Stimulated activated CD8-positive, alpha-beta memory T cell treated with anti-CD3 and anti-CD28 coated beads, Interleukin-4, amount 100 ng/mL, for 48 hours (primary cell): ENCODE measurements around the gene UBASH3B.

Source experiments
- DNase-seq: peaks from one replicate; pipeline ENCODE4 v3.0.0-alpha.2; 2020

The UBASH3B gene

DNA sequence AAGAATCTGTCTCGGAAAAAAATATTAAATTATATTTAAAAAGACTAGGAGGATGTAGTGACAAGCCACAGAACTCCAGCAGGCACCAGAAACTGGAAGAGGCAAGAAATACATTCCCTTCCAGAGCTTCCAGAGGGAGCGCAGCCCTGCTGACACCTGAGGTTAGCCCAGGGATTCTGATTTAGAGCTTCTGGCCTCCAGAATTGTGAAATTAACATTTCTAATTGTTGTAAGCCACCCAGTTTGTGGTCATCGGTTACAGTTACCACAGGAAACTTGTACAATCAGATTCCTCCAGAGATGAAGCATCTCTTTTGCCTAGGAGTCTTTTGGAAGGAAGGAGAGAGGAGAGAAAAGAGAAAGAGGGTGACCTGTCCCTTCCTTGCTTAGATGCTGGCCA lies 6.4 kb upstream of the UBASH3B start:
- no peak for DNase-seq

GRCh38 chr11:122650619-122651018 lies 4.9 kb upstream of the UBASH3B start:
- no peak for DNase-seq

- DNase-seq = no peak
These were observed 3.0 kb upstream of the UBASH3B start for GRCh38 chr11:122652495-122652894.

DNA sequence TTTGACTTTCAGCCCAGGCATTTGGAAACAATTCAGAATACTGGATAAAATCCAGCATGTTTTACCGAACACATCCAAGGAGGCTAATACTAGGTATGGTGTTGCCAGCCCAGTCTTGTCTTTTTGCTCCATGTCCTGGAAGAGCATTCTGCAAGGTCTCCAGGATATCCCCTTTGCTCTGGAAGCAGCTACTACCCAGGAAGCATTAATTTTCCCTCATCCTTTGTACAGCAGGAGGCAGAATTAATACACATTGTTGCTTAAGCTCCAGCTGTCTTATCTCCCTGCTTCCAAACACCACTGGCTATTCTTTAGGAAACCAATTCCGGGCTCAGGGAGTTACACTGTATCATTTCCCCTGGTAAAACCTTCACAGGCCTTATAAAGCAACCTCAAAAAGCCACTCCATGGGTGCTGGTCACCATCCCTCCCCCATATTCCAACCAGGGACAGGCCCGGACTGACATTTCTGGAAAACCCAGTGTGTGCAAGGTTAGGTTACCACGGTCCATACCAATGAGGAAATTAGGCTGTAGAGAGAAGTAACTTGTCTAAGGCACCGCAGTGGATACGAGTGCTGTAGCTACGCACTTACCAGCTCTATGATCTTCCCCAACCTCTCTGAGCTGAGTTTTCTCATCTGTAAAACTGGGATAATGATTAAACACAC lies 1.5 kb upstream of the UBASH3B start:
- no peak for DNase-seq

GRCh38 chr11:122656073-122656630 lies 630 bp downstream of the UBASH3B start:
- peak; percentile 69 for DNase-seq

- peak; percentile 68 for DNase-seq
These were observed 1.1 kb downstream of the UBASH3B start for GRCh38 chr11:122656631-122657101.

GRCh38 chr11:122659676-122660554 lies 4.4 kb downstream of the UBASH3B start:
- no peak for DNase-seq

- DNase-seq = no peak
These were observed 5.8 kb downstream of the UBASH3B start for GRCh38 chr11:122661182-122661945.

DNA sequence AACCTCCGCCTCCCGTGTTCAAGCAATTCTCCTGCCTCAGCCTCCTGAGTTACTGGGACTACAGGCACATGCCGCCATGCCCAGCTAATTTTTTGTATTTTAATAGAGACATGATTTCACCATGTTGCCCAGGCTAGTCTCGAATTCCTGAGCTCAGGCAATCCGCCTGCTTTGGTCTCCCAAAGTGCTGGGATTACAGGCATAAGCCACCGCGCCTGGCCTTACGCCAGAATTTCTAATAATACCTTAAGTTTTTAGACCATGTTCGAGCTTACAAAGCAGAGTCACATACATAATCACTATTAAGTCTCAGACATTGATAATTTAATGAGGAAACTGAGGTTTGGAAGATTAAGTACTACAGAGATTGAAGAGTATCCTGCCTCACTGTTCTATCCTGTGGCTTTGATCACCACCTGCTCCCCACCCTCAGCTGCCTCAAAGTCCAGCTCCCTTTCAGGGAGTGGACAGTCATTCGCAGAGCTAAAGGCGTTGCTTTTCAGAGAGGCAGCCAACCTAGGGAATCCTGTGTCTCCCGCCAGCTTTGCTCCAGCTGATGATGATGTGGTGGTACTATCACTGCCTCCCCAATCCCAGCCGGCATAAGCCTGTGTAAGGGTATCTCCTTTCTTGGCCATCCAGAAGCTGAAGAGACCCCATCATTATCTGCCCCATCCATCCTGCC lies 7.7 kb downstream of the UBASH3B start:
- DNase-seq = no peak

DNA sequence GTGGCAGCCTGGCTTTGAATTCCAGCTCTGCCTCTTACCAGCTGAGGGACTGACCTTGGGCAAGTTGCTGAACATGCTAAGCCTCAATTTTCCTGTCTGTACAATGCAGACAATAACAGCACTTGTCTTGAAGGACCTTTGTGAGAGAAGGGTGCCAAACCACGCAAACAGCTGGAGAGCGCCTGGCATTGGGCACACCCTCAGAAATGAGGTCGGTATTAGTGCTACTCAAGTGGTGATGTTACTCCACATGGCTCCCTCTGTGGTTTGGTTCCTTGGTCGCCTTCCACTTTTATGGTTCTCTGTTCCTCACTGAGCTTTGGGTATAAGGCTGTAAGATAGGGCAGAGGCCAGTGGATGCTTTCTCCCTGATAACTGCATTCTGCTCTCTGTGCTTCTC lies 8.2 kb downstream of the UBASH3B start:
- no peak for DNase-seq

- DNase-seq = no peak
These were observed 8.7 kb downstream of the UBASH3B start for GRCh38 chr11:122664188-122664587.

- DNase-seq = no peak
These were observed 10.3 kb downstream of the UBASH3B start for GRCh38 chr11:122665861-122666260.

DNA sequence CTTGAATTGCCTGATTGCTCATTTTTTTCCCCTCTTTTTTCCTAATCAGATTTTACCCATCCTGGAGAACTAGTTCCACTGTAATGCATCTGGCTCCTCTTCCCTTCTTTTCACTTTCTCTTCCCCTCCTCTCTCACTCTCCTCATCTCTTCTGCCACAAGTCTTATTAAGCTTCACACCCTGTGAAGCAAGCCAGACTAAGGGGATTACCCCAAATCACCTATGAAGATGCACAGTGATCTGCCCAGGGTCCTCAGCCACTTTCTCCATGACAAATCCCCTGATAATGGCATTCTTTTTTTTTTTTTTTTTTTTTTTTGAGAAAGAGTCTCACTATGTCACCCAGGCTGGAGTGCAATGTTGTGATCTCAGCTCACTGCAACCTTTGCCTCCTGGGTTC lies 11.2 kb downstream of the UBASH3B start:
- no peak for DNase-seq

GRCh38 chr11:122668562-122669090 lies 13.1 kb downstream of the UBASH3B start:
- DNase-seq = no peak

- no peak for DNase-seq
These were observed 14.6 kb downstream of the UBASH3B start for GRCh38 chr11:122670131-122670530.

- DNase-seq = no peak
These were observed 15.9 kb downstream of the UBASH3B start for GRCh38 chr11:122671400-122671891.

DNA sequence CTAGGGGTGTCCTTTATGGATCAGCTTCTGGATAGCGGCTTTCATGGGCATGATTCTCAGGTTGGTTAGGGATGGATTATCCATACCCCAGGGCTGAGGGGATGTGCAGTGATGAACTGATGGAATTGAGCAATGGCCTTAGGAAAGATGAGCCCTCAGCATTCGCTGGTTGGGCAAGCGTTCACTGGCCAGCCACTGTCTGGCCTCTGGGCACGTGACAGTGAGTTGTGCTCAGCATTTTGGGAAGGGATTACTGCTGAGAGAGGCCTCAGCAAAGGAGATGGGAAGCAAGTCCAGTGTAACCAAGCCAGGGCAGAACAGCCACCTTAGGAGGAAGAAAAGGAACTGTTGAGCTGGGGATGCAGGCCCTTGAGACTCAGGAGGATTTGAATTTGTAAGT lies 17.4 kb downstream of the UBASH3B start:
- DNase-seq = no peak

GRCh38 chr11:122673701-122674100 lies 18.2 kb downstream of the UBASH3B start:
- DNase-seq = no peak

DNA sequence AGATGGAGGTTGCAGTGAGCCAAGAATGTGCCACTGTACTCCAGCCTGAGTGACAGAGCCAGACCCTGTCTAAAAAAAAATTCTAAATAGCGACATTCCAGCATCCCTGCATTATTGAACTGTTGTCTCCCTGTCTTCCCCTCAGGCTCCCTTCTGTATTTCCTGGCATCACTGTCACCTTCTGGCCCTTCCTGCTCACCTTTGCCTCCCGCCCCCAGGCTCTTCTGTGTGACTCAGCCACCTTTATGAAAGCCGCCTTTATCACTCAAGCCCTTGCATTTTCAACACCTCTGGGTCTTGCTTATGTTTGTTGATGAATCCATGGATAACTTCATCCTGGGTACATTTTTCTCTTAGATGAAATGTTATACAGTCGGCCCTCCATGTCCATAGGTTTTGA lies 21.1 kb downstream of the UBASH3B start:
- DNase-seq = no peak

- no peak for DNase-seq
These were observed 21.7 kb downstream of the UBASH3B start for GRCh38 chr11:122677256-122677655.

DNA sequence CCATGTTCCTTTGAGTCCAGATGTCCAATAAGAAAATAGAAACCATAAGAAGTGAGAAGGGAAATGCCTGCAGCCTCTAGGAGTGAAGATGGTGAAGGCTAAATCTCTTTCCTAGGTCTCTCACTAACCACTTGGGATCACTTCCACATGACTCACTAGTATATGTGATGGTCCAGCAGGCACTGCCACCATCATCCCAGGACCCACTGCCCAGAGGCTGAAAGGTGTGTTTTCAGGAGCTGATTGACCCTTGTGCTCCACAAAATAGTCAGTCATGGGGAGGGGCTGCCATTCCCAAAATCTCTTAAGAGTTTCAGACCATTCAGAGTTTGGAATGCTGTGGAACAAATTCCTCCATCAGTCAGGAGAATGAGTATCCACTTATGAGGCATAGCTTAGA lies 22.9 kb downstream of the UBASH3B start:
- no peak for DNase-seq

- DNase-seq = no peak
These were observed 23.9 kb downstream of the UBASH3B start for GRCh38 chr11:122679466-122679865.
